ENCODE results near the gene LHX8.

The LHX8 gene

DNA sequence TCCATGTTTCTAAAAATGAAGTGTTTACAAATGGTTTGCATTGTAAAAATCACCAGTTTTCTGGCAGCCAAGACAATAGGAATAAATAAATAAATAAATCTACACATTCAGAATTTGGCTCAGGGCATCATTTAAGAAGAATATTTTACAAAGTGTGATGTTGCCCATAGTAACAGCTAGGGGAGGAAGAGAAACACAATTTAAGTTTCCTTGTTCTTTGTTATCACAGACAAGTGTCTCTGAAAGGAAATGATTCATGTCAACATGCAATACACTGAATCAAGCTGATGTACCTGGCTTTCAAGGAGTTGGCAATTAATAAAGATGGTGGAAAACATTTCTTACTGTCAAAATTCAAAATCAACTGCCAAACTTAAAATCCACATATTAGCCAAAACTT, 74.7 kb downstream of the LHX8 start:
- no peak for DNase-seq
